Measurements from ENCODE around the gene LIM2.
A peak's percentile ranks its signal among the peaks of the same experiment; 100 is the strongest.

LIM2 gene

GRCh38 chr19:51365211-51365964 is 22.4 kb downstream of the LIM2 start:
- DNase-seq = no peak

GRCh38 chr19:51364200-51365106 is 23.3 kb downstream of the LIM2 start:
- no peak for DNase-seq

GRCh38 chr19:51361239-51361638 is 26.5 kb downstream of the LIM2 start:
- no peak for DNase-seq

GRCh38 chr19:51359294-51359693 is 28.5 kb downstream of the LIM2 start:
- DNase-seq = no peak

GRCh38 chr19:51357952-51358351 is 29.8 kb downstream of the LIM2 start:
- DNase-seq = no peak

GRCh38 chr19:51356159-51356801 is 31.5 kb downstream of the LIM2 start:
- DNase-seq = no peak

GRCh38 chr19:51354742-51355148 is 33.0 kb downstream of the LIM2 start:
- no peak for DNase-seq

GRCh38 chr19:51354103-51354741 is 33.6 kb downstream of the LIM2 start:
- DNase-seq = no peak

GRCh38 chr19:51352783-51353360 is 34.9 kb downstream of the LIM2 start:
- no peak for DNase-seq

- DNase-seq = no peak
Measured at GRCh38 chr19:51351266-51351990, 36.3 kb downstream of the LIM2 start.

GRCh38 chr19:51347209-51347928 is 40.4 kb downstream of the LIM2 start:
- DNase-seq = no peak

- no peak for DNase-seq
Measured at GRCh38 chr19:51346742-51347141, 41.0 kb downstream of the LIM2 start.

- DNase-seq = no peak
Measured at GRCh38 chr19:51345076-51345620, 42.6 kb downstream of the LIM2 start.

GRCh38 chr19:51342631-51343569 is 44.9 kb downstream of the LIM2 start:
- no peak for DNase-seq

- DNase-seq = no peak
Measured at GRCh38 chr19:51341976-51342580, 45.7 kb downstream of the LIM2 start, which contains the start of gene VSIG10L. Gene VSIG10L, minus strand, starts transcription at chr19:51342139. Its CDS starts 15 bp downstream, at chr19:51342124.

- no peak for DNase-seq
Measured at GRCh38 chr19:51341066-51341465, 46.7 kb downstream of the LIM2 start.

GRCh38 chr19:51339687-51340656 is 47.8 kb downstream of the LIM2 start:
- peak; percentile 92 for DNase-seq

- DNase-seq = peak; percentile 54
Measured at GRCh38 chr19:51339313-51339686, 48.5 kb downstream of the LIM2 start.

Data from stimulated activated naive CD4-positive, alpha-beta T cell treated with Interleukin-2 at 50 U/mL for 16 hours (primary cell).